Hematopoietic multipotent progenitor cell treated with erythropoietin and hydrocortisone succinate and interleukin-3 and kit ligand, for 15 days (in vitro differentiated cells): ENCODE measurements around the gene SSNA1.

Experiments
- DNase-seq: peaks from one replicate; pipeline ENCODE4 v3.0.0-alpha.2; 2015; ENCODE audit warnings: low spot score

The SSNA1 gene

DNA sequence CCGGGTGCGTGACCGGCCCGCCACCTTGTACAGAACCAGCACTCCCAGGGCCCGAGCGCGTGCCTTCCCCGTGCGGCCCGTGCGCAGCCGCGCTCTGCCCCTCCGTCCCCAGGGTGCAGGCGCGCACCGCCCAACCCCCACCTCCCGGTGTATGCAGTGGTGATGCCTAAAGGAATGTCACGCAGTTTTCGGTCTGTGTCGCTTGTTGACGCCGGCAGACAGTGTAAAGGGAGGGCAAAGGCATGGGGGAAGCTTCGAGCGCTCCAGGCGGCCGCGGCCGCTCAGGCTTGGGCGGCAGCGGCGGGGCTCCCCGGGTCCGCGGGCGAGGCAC is 19.9 kb upstream of the SSNA1 start:
- no peak for DNase-seq

DNA sequence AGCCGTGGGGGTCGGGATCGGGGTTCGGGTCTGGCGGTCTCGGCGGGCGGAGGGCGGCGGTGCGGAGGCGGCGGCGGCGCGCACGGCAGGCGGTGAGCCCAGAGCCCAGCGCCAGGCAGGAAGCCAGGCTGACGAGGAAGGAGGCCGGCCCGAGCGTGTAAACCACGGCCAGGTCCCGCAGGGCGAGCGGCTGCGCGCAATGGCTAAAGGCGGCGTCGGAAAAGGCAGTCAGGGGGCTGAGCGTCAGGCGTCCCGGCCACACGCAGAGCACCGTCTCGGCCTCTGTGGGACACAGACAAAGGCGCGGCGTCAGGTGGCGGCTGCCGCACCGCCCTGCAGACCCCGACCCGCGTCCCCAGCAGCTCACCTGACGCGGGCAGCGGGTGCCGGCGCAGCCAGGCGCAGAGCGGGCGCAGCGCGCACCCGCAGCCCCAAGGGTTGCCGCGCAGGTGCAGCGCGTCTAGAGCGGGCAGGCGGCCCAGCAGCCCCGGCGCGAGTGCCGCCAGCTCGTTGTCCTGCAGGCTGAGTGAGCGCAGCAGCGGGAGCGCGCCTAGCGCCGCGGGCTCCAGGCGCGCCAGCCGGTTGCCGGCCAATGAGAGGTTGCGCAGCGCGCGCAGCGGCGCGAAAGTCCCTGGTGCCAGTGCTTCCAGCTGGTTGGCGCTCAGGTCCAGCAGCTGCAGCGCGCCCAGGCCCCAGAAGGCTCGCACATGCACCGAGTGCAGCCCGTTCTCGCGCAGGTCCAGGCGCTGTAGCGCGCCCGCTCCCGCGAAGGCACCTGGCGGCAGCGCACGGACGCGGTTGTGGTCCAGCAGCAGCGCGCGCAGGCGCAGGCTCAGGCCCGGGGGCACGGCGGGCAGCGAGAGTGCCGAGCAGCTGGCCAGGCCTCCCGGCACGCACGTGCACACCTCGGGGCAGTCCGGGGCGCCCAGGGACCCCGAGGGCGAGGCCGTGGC is 19.3 kb upstream of the SSNA1 start:
- no peak for DNase-seq

DNA sequence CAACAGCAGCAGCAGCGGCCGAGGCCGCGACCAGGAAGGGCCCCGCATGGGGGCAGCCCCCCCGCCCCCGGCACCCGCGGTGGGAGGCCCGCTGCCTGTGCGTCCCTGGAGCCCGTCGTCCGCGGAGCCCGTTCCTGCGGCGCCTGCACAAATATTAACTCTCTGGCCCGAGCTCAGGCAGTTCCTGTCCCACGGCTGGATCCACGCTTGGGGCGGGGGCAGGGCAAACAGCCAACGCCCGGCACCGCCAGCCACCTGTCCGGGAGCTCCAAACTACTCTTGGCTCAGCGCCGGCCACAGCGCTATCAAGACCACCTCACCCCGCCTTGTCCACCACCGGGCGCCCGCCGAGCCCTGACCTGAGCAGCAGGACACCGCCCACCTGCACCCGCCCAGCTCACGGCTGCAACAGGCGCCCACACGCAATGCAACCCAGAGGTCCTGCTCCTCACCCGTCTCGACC is 18.5 kb upstream of the SSNA1 start, which contains the start of gene LRRC26:
LRRC26 (minus strand) TSS at position 156 of the 463 bp plus-strand sequence; CDS start at position 48, 108 bp downstream.
- no peak for DNase-seq

DNA sequence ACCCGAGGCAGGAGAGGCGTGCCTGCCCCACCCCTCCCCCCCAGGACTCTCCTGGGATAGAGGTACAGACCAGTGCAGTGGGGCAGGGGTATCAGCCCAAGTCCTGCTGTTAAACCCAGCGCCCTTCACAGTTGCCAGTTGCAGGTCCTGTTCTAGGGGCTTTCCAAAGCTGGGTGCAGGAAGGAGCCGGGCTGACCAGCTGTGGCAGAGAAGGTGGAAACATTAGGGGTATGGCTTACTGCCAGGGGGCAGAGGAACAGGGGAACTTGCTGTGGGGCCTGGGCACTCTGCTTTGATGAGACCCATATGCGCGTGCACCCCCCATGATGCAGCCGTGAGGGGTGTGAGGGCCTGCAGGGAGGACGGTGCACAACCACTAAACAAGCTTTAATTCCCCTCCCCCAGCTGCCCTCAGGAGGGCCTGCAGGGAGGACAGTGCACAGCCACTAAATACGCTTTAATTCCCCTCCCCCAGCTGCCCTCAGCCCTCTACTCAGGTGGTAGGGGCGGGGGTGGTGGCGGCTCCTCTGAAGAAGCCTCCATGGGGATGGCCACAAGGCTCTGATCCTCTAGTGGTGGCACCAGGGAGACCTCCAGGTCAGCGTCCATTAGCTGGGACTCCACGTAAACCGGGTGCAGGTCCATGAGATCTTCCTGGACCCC is 17.9 kb upstream of the SSNA1 start:
- no peak for DNase-seq

DNA sequence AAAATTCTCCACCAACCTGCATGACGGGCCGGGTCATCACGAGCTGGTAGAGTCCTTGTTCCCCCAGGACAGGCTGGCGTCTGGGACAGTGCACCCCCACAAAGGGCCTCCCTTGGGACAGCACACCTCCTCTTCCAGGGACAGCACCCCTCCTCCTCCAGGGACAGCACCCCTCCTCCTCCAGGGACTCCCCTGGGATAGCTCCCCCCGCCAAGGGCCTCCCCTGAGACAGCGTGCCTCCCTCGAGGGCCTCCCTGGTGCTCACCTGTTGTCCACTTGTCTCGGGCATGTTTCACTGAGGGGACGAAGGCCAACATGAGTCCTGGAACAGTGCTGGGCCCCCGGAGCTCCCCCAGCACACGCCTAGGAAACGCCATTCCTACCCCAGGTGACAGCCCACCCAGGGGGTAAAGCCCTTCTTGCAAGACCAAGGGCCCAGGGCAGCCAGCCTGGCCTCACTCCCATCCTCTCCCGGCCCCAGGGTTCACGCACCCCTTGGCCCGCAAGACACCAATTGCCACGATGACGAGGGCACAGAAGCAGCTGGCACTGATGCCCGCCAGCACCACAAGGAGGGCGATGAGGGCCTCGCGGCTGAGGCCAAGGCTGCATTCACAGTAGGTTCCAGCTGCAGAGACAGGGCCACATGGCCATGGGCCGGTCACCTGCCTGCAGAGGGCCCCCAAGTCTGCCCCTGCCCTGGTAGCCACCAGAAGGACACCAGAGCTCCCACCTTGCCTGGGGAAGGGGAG is 17.2 kb upstream of the SSNA1 start:
- no peak for DNase-seq

DNA sequence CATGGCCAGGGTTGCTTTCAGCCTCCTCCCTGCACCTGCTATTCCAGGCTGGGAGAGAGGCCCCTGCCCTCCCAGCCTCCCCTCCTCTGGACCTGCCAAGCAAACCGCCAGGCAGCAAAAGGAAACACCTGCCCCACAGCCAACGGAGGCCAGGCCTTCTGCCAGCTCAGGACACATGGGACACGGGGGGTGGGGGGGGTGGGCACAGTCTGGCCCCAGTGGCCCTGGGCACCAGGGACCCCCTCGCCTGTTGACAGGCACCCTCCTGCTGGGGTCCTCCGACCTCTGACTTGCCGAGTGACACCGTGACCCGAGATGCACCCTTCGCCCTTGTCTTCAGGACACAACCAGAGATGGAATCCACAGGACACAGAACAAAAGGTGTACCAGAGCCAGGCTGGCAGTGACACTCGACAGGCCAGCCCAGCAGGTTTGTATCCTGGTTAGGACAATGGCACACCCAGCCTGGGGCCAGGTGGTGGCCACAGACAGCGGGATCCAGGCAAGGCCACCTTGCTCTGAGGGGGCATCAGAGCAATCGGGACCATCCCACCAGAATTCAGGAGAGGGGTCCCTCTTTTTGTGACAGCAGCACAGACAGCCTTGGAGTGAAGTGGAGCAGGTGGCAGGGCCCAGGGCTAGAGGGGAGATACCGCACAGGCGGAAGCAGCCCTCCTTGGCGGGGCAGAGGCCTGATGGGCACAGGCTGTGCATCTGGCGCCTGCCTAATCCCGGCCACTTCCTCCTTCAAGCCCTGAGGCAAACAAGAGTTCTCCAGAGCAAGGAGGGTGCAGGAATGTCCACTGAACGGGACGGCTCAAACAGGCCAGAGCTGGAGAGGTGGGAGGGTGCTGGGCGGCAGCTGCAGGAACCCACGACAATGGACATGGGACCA is 15.3 kb upstream of the SSNA1 start:
- DNase-seq, result no peak

DNA sequence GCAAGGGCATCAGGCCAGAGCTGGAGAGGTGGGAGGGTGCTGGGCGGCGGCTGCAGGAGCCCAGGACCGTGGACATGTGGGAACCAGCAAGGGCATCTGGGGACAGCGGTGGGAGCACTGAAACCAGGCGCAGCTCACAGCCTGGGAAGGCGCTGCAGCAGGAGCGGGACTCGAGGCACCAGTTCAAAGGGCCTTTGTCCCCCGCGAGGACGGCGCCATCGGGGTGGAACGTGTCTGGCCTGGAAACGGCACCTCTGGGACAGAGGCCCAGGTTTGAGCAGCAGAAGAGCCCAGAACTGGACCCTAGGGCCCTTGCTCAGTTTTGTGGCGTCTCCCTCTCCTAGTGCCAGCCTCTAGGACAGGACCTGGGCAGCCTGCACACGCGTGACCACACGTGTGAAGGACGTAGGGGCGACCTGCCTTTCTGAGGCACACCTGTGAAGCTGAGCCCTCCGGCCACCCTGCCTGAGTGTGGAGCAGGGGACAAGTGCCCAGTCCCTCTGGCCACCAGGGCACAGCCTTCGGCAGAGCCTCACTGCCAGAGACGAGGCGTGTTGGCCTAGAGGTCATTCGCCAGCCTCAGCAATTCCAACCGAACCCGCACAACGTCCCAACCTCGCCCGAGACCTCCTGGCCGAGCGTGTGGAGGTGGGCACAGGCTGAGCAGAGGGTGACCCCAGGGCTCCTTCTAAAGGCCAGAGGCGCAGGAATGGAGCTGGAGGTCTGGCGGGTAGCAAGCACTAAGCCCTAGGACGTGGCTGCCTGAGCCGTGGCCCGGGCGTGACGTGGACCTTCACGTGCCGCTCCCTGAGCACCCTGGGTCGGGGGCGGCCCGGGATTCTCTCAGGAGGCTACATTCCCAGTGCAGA is 14.4 kb upstream of the SSNA1 start:
- DNase-seq, result no peak

DNA sequence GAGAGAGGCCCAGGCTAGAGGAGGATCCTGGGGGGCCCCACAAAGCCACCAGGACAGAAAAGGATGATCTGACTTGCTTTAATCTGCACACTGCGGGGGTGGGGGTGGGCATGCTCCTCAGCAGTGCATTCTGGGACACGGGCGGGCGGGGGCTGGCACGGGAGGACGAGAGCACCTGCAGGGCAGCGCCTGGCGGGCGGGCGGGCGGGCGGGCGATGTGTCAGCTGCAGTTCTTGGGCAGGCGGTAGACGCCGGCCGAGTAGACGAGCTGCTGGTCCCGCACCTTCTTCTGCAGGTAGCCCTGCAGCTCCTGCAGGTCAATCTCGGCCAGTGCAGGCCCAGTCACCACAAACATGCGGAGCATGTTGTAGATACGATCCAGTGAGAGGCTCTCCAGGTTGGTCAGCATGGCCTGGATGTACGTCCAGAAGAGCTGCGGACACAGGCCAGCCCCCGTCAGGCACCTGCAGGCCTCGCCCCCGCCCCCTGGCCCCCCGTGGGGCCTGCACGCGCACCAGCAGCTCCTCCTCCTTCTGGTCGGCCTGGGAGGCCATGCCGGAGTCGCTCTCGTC is 13.7 kb upstream of the SSNA1 start:
- no peak for DNase-seq

DNA sequence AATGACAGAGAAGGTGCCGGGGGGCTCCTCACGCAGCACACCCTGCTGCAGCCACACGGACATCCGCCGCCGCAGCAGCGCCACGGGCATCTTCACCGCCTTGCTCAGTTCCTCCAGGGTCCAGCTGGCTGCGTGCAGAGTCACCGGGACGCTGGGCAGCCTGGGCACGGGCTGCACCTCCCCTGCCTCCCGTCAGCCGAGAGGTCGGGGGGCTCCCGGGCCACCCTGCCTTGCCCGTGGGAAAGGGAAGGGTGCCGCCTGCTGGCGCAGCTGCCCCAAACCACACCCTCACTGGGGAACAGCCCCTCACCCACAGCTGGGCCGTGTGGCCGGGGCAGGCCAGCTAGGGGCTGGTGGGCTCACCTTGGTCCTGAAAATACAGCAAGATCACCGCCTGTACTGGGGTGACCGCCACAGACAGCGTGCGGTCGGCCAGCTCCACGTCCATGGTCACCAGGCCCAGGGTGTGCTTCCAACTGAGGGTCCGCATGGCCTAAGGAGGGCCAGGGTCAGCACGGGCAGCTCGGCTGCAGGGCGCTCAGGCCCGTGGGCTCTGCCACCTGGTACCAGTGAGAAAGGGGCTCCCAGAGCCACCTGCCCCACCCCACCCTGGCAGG is 13.0 kb upstream of the SSNA1 start:
- DNase-seq, result no peak

DNA sequence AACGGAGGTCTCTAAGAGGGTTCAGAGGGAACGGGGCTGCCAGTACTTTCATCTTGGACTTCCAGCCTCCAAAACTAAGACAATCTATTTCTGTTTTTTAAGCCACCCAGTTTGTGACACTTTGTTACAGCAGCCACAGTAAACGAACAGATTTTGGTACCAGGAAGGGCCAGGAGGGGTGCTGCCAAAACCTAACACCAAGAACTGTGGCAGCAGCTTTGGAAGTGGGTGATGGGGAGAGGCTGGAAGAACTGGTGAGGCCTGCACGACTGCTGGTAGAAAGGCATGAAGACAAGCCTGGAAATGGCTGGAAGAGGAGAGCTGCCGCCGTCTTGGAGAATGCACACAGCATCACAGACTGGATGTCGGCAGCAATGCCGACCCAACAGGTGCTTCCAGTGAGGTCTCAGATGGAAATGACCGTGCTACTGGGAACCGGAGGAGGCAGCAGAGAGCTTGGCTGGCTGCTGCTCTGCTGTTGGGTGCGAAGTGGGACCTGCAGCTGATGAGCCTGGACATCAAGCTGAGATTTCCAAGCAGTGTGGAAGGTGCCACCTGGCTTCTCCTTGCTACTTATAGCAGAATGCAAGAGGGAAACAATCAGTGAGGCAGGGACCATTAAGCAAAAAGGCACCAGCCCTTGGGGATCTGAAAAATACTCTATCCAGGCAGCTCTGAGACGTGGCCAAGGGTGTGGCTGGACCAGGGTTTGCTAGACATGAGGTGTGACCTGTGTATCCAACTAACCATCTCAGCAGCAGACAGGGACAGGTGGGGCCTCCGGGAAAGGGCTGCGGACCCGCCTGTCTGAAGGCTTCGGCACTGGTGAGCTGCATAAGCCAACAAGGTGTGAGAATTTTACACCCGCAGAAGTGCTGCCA is 11.9 kb upstream of the SSNA1 start:
- peak; percentile 36 for DNase-seq

DNA sequence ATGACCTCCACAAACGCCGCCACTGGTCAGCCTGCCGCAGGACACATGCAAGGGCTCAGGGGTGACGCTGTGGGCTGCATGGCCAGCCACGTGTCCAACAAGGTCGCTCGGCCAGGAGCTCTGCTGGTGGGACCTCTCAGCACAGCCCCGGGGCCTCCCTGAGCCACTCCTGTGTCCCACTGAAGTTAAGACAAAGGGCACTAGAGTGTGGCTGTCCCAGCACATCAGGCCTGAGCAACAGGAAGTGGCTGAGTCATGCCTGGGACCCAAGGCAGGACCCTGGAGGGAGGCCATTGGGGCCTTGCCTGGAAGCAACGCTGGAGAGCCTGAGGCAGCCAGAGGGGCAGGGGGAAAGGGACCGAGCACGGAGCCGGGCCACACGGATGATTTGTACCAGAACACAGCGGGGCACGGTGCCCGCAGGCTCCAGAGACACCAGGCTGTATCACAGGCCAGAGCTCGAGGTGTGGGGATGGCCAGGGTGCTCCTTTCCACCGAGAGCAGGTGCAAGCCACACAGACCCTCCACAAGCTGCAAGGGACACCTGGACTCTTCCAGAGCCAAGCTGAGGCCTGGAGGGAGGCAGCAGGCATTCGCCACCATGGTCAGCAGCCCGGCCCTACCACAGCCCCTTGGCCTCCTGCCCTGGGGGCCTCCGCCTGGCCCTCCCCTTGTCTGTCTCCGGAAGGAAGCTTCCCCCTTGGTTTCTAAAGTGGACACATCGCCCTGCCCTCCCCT is 10.1 kb upstream of the SSNA1 start:
- DNase-seq, result no peak

DNA sequence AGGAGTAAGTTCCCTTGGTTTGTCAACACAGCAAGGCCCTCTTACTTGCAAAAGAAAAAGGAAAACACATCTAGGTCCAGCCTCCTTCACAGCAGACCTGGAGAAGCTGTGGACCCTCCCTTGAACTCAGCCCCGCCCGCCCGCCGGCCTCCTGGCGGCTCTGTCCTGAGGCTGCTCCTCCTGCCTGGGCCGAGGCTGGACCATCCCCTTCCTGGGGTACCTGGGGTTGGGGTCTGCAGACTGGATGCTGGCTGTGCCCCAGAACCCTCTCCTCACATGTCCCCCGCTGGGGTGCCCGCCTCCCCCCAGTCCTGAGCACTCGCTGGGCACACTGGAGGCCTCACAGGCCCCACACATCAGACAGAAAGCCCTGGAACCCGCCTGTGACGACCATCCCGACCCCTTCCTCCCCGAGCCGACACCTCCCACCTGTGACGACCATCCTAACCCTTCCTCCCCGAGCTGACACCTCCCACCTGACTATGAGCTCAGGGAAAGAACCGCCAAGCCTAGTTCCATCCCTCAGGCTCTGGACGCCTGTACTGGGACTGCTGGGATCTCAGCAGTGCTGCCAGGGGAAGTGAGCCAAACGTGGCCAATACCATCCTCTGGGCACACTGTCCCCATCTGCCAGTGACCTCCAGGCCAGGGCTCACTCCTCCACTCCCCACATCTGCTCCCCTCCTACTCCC is 9.4 kb upstream of the SSNA1 start:
- no peak for DNase-seq

DNA sequence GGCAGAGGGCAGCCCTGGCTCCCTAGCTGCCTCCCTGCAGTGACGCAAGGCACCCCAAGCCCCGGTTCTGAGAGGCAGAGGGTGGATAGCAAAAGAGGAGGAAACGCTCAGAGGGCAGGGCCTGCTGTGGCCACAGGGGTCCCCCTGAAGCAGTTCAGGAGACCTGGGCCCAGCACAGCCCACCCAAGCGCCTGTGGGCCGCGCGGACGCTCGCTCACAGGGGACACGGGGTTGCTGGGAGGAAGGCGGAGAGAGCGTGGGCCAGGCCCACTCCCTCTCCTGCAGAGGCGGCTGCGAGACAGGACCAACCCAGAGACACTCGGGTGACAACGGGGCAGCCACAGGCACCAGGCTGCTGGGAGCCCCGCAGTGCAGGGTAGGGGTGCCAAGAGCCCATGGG is 8.7 kb upstream of the SSNA1 start:
- no peak for DNase-seq

DNA sequence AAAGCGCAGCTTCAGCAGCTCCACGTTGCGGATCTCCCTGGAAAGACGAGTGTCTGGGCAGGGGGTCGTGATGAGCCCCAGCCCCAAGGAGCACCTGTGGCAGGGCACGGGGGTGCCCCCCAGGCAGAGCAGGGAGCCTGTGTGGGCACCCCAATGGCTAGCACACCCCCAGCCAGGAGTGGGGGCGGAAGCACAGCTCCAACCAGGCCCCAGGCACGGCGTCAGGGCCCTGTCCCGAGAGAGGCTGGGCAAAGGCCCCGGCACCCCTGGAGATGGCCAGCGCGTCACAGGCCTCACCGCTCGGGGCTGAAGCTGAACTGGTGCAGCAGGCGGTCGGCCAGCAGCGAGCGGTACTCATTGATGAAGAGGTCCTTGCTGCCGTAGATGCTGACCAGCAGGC is 8.0 kb upstream of the SSNA1 start:
- no peak for DNase-seq

DNA sequence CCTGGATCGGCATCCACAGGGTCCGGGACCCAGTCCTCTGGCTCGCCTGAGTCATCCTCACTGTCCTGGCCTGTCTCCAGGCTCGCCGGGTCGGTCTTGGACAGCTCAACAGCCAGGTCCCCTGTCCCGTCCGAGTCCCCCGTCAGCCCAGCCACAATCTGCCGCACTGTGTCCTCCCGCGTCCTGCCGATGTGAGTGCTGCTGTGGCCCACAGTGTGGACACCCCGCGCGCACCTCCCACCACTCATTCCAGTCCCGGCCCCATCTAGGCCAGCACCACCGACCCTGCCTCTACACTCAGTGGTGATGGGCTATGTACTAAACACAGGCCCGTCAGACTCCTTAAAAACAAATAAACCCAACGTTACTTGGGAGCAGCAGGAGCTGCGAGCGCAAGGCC is 6.8 kb upstream of the SSNA1 start:
- no peak for DNase-seq

DNA sequence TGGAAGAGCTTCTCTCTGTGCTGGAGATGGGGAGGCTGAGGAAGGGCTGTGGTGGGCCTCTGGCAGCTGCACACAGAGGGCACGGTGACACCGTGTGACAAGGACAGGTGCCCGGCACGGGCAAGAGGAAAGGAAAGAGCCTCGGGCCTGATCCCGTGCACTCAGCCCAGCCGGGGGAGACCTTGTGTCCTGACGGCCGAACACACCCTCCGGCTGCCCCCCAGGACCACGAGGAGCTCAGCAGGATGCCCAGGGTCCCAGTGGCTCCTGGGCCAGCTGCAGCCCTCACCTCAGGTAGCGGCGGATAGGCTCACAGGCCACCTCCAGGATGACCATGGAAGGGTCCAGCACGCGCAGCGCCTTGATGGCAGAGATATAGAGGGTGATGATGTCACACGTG is 5.6 kb upstream of the SSNA1 start:
- no peak for DNase-seq

DNA sequence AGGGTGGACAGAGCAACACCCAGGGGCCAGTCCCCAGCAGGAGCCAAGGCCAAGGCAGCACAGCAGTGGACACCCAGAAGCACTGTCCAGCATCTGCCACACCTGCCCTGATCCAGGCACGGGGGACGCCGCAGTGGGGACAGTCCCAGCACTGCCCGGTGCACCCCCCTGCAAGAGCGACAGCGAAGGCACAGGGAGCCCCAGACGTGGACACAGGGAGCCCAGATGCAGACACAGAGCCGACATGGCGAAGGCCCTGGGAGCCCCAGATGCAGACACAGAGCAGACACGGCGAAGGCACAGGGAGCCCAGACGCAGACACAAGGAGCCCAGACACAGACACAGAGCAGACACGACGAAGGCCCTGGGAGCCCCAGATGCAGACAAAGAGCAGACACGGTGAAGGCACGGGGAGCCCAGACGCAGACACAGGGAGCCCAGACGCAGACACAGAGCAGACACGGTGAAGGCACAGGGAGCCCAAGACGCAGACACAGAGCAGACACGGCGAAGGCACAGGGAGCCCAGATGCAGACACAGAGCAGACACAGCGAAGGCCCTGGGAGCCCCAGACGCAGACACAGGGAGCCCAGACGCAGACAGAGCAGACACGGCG is 4.4 kb upstream of the SSNA1 start:
- DNase-seq, result no peak
